ENCODE data around the gene ACOT11.
"Not testable (repeated sequence)": the region's sequence is repeated elsewhere in the genome, so short reads cannot be mapped to it uniquely, and the experiment has no call there.

ACOT11 gene

DNA sequence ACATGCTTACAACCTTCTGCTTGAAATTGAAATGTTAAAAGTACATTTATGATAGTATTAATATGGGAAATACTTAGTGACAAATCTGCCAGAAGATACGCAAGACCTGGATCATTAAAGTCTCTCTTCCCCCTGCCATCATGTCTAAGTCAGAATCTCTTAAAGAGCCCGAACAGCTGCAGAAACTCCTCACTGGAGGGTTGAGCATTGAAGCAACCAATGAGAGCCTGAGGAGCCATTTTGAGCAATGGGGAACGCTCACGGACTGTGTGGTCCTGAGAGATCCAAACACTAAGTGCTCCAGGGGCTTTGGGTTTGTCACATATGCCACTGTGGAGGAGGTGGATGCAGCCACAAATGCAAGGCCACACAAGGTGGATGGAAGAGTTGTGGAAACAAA is 11.4 kb upstream of the ACOT11 start:
- not testable (repeated sequence) for H3K9me3 ChIP-seq (ENCODE audit: control insufficient read depth in 1 of 2, low read length in 2 of 2); H3K4me3 ChIP-seq (ENCODE audit: low read depth in 1 of 2, low read length in 2 of 2); H3K27me3 ChIP-seq (ENCODE audit: control insufficient read depth in 1 of 2, insufficient read depth in 2 of 2, low read length in 2 of 2); H3K4me1 ChIP-seq (ENCODE audit: control insufficient read depth in 1 of 2, insufficient read depth in 2 of 2, low read length in 2 of 2); H3K27ac ChIP-seq (ENCODE audit: low read depth, low read length); H3K36me3 ChIP-seq (ENCODE audit: control insufficient read depth in 1 of 2, insufficient read depth in 2 of 2, low read length in 2 of 2); H3K9ac ChIP-seq (ENCODE audit: low read depth in 1 of 2, low read length in 2 of 2)

DNA sequence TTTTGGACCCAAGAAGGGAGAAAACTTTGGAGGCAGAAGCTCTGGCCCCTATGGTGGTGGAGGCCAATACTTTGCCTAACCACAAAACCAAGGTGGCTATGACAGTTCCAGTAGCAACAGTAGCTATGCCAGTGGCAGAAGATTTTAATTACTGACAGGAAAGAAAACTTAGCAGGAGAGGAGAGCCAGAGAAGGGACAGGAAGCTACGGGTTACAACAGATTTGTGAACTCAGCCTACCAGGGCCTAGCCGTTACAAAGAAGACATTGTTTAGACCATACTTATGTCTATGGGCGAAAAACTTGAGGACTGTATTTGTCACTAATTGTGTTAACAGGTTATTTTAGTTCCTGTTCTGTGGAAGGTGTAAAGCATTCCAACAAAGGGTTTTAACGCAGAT is 10.4 kb upstream of the ACOT11 start:
- Histone ChIP-seq H3K9ac (ENCODE audit: low read depth in 1 of 2, low read length in 2 of 2) (no peak overlapping the region), H3K36me3 (ENCODE audit: control insufficient read depth in 1 of 2, insufficient read depth in 2 of 2, low read length in 2 of 2) (no peaks in the 10 kb centered on the region), H3K27ac (ENCODE audit: low read depth, low read length) (no peak overlapping the region), H3K9me3 (ENCODE audit: control insufficient read depth in 1 of 2, low read length in 2 of 2) (no peaks in the 10 kb centered on the region), H3K4me3 (ENCODE audit: low read depth in 1 of 2, low read length in 2 of 2) (no peak overlapping the region), H3K27me3 (ENCODE audit: control insufficient read depth in 1 of 2, insufficient read depth in 2 of 2, low read length in 2 of 2) (no peaks in the 10 kb centered on the region), H3K4me1 (ENCODE audit: control insufficient read depth in 1 of 2, insufficient read depth in 2 of 2, low read length in 2 of 2) (peaks cover 4 to 13% of the 10 kb centered on the region in 2 donors)

DNA sequence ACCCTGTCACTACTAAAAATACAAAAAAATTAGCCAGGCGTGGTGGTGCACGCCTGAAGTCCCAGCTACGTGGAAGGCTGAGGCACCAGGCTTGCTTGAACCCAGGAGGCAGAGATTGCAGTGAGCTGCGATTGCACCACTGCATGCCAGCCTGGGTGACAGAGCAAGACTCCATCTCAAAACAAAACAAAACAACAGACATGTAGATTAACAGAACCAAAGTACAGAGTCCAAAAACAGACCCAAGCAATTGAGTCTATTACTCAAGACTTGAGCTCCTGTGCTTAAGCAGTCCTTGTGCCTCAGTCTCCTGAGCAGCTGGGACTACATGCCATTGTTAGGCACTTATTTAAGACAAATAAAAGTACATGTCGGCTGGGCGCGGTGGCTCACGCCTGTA is 9.5 kb upstream of the ACOT11 start:
- Histone ChIP-seq H3K4me3 (ENCODE audit: low read depth in 1 of 2, low read length in 2 of 2) (no peak overlapping the region), H3K36me3 (ENCODE audit: control insufficient read depth in 1 of 2, insufficient read depth in 2 of 2, low read length in 2 of 2) (no peaks in the 10 kb centered on the region), H3K27ac (ENCODE audit: low read depth, low read length) (no peak overlapping the region), H3K9ac (ENCODE audit: low read depth in 1 of 2, low read length in 2 of 2) (no peak overlapping the region), H3K9me3 (ENCODE audit: control insufficient read depth in 1 of 2, low read length in 2 of 2) (no peaks in the 10 kb centered on the region), H3K27me3 (ENCODE audit: control insufficient read depth in 1 of 2, insufficient read depth in 2 of 2, low read length in 2 of 2) (no peaks in the 10 kb centered on the region), H3K4me1 (ENCODE audit: control insufficient read depth in 1 of 2, insufficient read depth in 2 of 2, low read length in 2 of 2) (peaks cover 14 to 19% of the 10 kb centered on the region in 2 donors)

DNA sequence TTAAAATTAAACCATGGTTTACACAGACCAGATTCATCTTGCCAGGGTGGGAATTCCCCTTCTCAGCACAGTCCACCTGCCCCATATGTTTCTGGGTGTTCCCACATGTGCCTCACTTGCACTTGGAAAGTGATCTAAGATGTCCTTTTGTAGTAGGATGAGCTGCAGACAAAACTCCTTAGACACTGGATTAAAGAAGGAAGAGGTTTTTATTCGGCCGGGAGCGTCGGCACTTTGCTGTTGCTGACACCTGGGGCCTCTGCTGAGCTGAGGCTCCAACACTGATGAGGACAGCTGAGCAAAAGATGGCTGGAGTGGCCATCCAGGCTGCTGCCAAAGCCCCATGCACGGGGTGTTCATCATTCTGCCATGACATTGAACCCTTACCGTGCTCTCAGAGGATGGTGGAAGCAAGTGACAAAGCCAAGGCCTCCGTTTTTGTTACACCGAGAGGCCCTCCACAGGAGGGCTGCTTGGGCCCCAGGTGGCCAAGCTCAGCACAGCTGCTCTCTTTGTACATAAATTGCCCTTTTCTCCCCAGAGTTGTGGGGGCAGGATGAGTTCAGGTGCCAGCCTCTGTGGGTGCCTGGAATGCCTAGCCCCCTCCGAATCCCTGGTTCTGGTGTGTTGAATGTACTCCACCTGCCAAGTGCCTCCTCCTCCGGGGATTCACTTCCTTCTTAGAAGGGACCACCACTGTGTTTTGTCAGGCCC is 7.3 kb upstream of the ACOT11 start:
- H3K9me3 ChIP-seq (ENCODE audit: control insufficient read depth in 1 of 2, low read length in 2 of 2): no peaks in the 10 kb centered on the region
- peaks cover 18 to 22% of the 10 kb centered on the region in 2 donors for H3K4me1 ChIP-seq (ENCODE audit: control insufficient read depth in 1 of 2, insufficient read depth in 2 of 2, low read length in 2 of 2)
- H3K27me3 ChIP-seq (ENCODE audit: control insufficient read depth in 1 of 2, insufficient read depth in 2 of 2, low read length in 2 of 2): no peaks in the 10 kb centered on the region
- H3K9ac ChIP-seq (ENCODE audit: low read depth in 1 of 2, low read length in 2 of 2): no peak overlapping the region
- no peak overlapping the region for H3K4me3 ChIP-seq (ENCODE audit: low read depth in 1 of 2, low read length in 2 of 2)
- H3K36me3 ChIP-seq (ENCODE audit: control insufficient read depth in 1 of 2, insufficient read depth in 2 of 2, low read length in 2 of 2): no peaks in the 10 kb centered on the region
- H3K27ac ChIP-seq (ENCODE audit: low read depth, low read length): no peak overlapping the region

DNA sequence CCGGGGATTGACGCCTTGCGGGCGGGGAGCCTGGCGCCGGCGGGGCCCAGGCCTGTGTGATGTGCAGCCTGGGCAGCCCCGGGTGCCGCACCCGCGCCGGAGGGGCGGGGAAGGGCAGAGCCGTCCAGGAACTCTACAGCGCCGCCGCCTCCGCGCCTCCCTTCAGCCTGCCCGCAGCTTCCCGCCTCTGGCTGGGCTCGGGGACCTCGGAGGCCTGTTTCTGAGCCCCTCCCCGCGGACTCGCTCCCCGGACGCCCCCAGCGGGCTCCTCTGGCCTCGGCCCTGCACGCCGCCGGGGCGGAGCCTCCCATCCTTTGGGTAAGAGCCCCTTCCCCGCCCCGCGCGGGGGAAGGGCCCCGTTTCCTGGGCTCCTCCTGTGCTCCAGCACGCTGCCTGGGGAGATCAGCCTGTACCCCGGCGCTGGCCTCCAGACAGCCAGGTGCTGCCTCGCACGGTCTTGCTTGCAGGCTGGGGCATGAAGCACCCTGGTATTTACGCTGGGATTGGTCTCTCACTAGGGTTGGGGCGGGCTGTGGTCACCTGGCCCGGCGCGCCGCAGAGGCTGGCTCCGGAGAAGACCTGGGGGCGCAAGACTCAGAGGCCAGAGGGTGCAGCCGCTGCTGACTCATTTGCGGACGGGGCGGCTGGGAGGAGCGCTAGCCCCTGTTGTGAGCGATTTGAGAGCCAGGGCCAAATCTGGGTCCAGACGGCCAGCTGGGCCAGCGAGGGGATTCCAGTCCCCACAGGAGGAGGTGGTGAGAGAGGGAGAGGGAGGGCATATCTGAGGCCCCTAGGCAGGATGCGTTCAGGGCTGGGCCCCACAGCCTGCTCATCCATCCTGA is 5.7 kb upstream of the ACOT11 start:
- Histone ChIP-seq H3K27ac (ENCODE audit: low read depth, low read length) (peak overlapping the region; percentile 23), H3K4me3 (ENCODE audit: low read depth in 1 of 2, low read length in 2 of 2) (peak overlapping the region; percentile 64 to 65), H3K27me3 (ENCODE audit: control insufficient read depth in 1 of 2, insufficient read depth in 2 of 2, low read length in 2 of 2) (no peaks in the 10 kb centered on the region), H3K9me3 (ENCODE audit: control insufficient read depth in 1 of 2, low read length in 2 of 2) (no peaks in the 10 kb centered on the region), H3K9ac (ENCODE audit: low read depth in 1 of 2, low read length in 2 of 2) (peak overlapping the region; percentile 51 to 65), H3K36me3 (ENCODE audit: control insufficient read depth in 1 of 2, insufficient read depth in 2 of 2, low read length in 2 of 2) (no peaks in the 10 kb centered on the region), H3K4me1 (ENCODE audit: control insufficient read depth in 1 of 2, insufficient read depth in 2 of 2, low read length in 2 of 2) (peaks cover 18 to 28% of the 10 kb centered on the region in 2 donors)

DNA sequence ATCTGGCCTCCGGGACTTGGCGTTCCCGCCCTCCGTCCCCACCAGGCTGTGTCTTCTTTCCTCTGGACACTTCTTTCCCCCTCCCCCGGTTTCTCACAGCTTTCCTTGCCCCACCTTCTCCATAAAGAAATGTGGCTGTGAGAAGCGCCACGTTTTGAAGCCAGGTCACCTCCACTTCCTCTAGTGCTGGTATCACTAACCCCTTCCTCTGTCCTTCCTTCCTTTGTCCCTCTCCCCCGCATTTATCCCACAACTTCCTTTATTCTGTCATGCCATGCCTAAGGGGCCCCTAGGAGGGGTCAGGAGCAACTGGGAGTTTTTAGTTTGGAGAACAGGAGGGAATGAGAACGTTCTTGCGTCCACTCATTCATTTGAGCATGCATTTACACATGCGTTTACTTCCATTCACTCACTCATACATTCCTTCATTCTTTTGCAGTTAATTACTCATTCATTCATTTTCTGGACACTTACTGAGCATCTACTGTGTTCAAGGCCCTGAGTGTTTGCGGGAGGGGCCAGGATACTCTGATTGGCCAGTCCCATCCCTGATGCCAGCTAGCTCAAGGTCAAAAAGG is 5.0 kb upstream of the ACOT11 start:
- Histone ChIP-seq H3K27ac (ENCODE audit: low read depth, low read length) (no peak overlapping the region), H3K9me3 (ENCODE audit: control insufficient read depth in 1 of 2, low read length in 2 of 2) (no peaks in the 10 kb centered on the region), H3K4me1 (ENCODE audit: control insufficient read depth in 1 of 2, insufficient read depth in 2 of 2, low read length in 2 of 2) (peaks cover 23 to 33% of the 10 kb centered on the region in 2 donors), H3K27me3 (ENCODE audit: control insufficient read depth in 1 of 2, insufficient read depth in 2 of 2, low read length in 2 of 2) (no peaks in the 10 kb centered on the region), H3K4me3 (ENCODE audit: low read depth in 1 of 2, low read length in 2 of 2) (peak overlapping the region; percentile 64 to 65), H3K36me3 (ENCODE audit: control insufficient read depth in 1 of 2, insufficient read depth in 2 of 2, low read length in 2 of 2) (no peaks in the 10 kb centered on the region), H3K9ac (ENCODE audit: low read depth in 1 of 2, low read length in 2 of 2) (peak overlapping the region; percentile 51 to 65)

DNA sequence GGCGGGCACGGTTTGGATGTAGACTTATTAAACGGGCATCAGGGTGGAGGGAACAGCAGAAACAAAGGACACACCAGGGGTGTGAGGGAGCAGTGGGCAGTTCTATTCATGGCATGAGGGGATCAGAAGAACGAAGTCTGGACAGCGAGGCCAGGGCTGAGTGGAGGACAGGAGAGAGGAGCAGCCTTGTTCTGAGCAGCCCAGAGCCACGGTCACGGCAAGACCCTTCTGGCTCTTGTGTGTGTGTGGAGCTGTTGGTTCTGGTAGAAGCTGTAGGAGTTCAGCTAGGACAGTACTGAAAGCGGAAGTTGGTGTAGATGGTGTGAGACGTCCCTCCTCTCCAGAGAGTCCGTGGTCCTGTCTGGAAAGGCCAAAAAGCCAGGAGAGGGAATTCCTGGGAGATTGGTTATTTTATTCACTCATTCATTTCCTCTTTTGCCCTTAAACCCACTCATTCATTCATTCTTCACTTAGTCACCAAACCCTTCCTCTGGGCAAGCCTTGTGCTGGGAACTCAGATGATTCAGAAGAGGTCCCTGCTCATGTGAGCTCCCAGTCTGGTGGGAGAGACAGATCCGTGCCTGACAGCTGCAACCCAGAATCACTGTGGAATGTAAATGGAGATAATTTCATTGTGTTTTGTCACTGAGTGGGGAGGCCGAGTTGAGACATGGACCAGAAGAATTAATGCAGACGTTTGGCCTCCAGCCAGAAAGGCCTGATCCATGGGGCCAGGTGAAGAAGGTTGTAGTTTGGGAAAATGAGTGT is 4.1 kb upstream of the ACOT11 start:
- no peak overlapping the region for H3K9ac ChIP-seq (ENCODE audit: low read depth in 1 of 2, low read length in 2 of 2)
- H3K4me1 ChIP-seq (ENCODE audit: control insufficient read depth in 1 of 2, insufficient read depth in 2 of 2, low read length in 2 of 2): peaks cover 23 to 30% of the 10 kb centered on the region in 2 donors
- H3K27ac ChIP-seq (ENCODE audit: low read depth, low read length): no peak overlapping the region
- H3K36me3 ChIP-seq (ENCODE audit: control insufficient read depth in 1 of 2, insufficient read depth in 2 of 2, low read length in 2 of 2): no peaks in the 10 kb centered on the region
- peak overlapping the region in 1 of 2 donors; percentile 64 for H3K4me3 ChIP-seq (ENCODE audit: low read depth in 1 of 2, low read length in 2 of 2)
- H3K27me3 ChIP-seq (ENCODE audit: control insufficient read depth in 1 of 2, insufficient read depth in 2 of 2, low read length in 2 of 2): no peaks in the 10 kb centered on the region
- no peaks in the 10 kb centered on the region for H3K9me3 ChIP-seq (ENCODE audit: control insufficient read depth in 1 of 2, low read length in 2 of 2)

DNA sequence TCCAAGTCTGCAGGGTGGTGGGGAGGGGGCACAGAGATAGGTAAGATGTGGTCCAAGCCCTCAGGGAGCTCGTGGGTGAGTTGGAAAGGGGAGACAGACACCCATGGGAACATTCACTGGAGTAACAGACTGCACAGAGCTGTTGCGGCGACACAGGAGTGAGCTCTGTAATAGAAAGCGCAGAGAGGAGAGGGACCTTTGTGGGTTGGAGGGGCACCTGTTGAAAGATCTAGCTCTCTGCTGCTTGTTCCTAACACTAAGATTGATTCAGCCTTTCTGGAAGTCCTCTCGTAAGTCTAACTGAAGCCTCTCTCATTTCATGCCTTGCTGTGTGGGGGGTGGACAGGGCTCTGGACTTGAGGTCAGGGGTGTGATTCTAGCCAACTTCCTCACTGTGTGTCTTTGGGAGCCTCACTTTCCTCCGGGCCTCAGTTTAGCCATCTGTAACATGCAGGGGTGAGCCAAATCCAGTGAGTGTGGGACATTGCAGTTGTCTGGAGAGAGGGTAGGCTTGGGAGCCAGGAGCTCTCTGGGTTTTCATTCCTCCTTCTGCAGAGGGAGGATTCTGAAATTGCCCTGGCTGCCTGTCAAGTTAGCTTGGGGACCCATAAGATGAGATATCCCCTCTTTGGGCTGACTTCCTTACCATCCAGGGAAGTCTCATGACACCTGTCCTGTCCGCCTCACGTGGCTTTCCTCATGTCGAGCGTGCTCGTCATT is 2.0 kb upstream of the ACOT11 start:
- H3K4me1 ChIP-seq (ENCODE audit: control insufficient read depth in 1 of 2, insufficient read depth in 2 of 2, low read length in 2 of 2): peaks cover 23 to 30% of the 10 kb centered on the region in 2 donors
- H3K9ac ChIP-seq (ENCODE audit: low read depth in 1 of 2, low read length in 2 of 2): no peak overlapping the region
- H3K4me3 ChIP-seq (ENCODE audit: low read depth in 1 of 2, low read length in 2 of 2): no peak overlapping the region
- H3K27ac ChIP-seq (ENCODE audit: low read depth, low read length): no peak overlapping the region
- no peaks in the 10 kb centered on the region for H3K36me3 ChIP-seq (ENCODE audit: control insufficient read depth in 1 of 2, insufficient read depth in 2 of 2, low read length in 2 of 2)
- no peaks in the 10 kb centered on the region for H3K9me3 ChIP-seq (ENCODE audit: control insufficient read depth in 1 of 2, low read length in 2 of 2)
- no peaks in the 10 kb centered on the region for H3K27me3 ChIP-seq (ENCODE audit: control insufficient read depth in 1 of 2, insufficient read depth in 2 of 2, low read length in 2 of 2)

DNA sequence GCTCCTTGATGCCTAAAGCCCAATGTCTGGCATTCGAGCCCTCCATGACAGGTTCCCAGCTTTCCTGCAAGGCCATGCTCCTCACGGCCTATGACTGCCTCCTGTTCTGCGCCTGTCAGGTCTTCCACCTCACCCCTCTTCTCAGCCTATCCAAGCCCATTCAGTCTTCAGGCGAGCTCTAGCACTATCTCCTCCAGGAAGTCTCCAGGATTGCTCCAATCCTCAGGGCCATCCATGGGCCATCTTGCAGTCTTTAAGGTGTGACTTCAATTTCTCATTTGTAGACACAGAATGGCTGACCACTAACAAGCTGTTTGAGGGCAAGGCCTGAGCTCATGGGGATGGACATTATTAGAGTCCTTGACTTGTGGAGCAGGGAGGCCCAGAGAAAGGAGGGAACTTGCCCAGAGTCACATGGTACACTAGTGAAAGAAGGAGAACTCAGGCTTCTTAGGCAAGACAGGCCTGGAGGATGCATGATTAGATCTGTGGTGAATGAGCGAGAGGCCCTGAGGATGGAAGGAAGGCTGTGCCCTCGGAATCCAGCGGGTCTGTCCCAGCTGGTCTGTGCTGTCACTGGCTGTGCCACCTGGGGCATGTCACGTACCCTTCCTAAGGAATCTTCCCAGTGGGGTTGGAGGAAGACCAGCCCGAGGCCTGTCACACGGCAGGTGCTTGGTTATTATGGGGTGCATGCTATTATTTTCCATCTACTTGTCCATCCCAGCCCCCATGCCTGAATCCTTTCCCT is 1.2 kb upstream of the ACOT11 start:
- no peaks in the 10 kb centered on the region for H3K9me3 ChIP-seq (ENCODE audit: control insufficient read depth in 1 of 2, low read length in 2 of 2)
- peaks cover 19 to 23% of the 10 kb centered on the region in 2 donors for H3K4me1 ChIP-seq (ENCODE audit: control insufficient read depth in 1 of 2, insufficient read depth in 2 of 2, low read length in 2 of 2)
- H3K27me3 ChIP-seq (ENCODE audit: control insufficient read depth in 1 of 2, insufficient read depth in 2 of 2, low read length in 2 of 2): no peaks in the 10 kb centered on the region
- no peaks in the 10 kb centered on the region for H3K36me3 ChIP-seq (ENCODE audit: control insufficient read depth in 1 of 2, insufficient read depth in 2 of 2, low read length in 2 of 2)
- H3K4me3 ChIP-seq (ENCODE audit: low read depth in 1 of 2, low read length in 2 of 2): no peak overlapping the region
- H3K9ac ChIP-seq (ENCODE audit: low read depth in 1 of 2, low read length in 2 of 2): no peak overlapping the region
- H3K27ac ChIP-seq (ENCODE audit: low read depth, low read length): no peak overlapping the region

All from duodenal mucosa (tissue), 2 donors.